GM19328 (cell line): ENCODE results near the gene EIF2S2.

Experiments used
- ATAC-seq: cut with Tn5 transposase; IDR thresholded peaks from one replicate; pipeline ENCODE4 v1.9.1; 2021; ENCODE audit warnings: mild to moderate bottlenecking, moderate library complexity; ENCODE audit not compliant: unreplicated experiment

EIF2S2 gene

DNA sequence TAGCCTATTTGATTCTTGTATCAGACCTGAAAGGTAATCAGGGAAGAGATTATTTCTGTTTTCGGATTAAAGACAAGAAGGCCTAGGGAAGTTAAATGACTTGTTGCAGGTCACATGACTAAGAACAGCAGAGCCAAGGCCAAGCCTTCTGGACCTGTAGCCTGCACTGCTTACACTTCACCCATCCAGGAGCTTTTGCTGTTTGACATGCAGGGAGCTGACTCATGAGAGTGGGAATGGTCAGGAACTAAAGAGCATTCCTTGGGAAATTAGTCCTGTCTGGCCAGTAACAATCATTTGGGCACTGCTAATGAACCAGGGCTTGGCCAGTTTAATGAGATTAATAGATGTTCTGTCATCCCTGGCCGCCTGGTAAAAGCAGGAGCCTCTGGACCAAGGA is 46.8 kb downstream of the EIF2S2 start:
- ATAC-seq: no peak

DNA sequence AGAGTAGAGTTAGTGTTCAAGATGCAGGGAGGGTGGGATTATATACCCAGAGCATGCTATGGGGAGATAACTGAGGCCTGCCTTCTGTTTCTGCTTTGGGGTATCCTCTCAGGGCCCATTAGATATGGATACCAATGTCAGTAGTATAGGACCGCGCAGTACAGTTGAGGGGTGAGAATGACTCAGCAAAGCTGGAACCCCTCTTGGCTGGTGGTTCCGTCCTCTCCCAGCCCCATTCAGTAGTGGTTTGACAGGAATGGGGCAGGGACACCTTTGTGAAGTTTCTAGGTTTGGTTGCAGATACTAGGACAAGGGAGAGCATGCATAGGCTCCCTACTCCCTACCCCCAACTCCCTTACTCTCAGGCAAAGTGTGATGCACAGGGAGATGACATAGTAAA is 47.8 kb downstream of the EIF2S2 start:
- ATAC-seq: no peak

GRCh38 chr20:34062570-34063482 is 49.2 kb downstream of the EIF2S2 start:
- no peak for ATAC-seq

DNA sequence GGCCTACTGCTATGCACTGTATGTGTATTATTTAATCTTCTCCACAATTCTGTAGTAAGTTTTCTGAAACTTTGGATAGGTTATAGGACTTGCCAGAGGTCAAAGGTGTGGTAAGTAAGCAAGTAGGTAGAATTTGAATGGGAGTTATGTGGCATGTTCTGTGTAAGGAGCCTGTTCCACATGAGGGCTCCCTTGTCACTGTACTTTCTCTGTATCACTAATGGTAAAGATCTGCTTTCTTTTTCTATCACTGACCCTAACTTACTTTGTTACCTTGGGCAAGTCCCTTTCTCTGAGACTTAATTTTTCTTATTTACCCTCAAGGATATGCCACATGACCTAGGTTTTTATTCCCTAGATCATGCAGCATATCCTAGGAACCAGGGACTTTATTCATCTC is 50.3 kb downstream of the EIF2S2 start:
- no peak for ATAC-seq

GRCh38 chr20:34060970-34061369 is 51.1 kb downstream of the EIF2S2 start:
- no peak for ATAC-seq

DNA sequence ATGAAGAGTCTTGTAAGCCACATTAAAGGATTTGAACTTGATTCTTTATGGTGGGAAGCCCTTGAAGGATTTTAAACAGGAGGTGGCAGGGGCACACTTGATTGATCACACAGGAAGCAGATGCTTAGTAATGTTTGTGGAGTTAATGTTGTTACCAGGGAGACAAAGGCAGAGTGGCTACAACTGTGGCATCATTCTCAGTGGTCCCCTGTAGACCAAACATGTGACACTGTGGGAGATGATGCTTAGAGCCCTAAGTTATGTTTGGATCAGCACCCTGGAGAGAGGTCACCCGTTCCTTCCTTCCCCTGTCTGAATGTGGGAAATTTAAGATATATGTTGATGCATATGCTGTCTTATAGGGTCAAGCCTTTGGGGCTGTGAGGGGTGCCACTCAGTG is 53.2 kb downstream of the EIF2S2 start:
- ATAC-seq: no peak

DNA sequence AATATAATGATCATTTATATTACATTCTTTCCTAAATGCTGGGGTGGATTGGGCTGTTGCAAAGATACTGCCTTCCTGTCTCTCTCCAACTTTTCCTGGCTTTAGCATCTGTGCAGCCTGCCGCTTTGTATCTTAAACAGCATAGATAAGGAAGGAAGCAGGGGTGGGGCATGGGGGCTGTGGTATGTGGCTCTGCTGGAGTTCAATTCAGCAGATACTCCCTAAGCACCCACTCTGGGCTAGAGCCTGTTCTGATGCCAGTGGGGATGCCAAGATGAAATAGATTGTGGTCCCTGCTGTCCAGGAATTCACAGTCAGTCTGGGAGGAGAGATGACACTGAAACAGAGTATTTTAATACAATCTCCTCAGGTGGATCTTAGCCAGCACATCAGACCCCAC is 56.8 kb downstream of the EIF2S2 start:
- ATAC-seq: no peak

DNA sequence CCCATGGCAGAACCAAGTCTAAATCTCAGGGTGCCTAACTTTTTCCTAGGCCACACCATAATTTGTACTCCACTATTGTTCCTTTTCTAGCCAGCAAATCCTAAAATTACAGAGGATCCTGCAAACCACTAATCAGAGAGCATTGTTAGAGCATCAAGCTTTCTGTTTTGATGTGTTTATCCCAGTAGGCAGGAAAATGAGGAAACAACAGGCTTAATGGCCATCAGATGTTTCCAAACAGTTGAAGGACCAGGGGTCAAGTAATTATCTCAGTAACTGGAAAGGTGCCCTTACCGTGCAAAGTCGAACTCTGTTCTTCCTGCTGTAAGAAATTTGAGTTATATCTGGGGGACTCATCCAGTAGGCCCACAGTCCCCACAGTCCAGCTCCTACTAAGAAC is 59.6 kb downstream of the EIF2S2 start:
- no peak for ATAC-seq

DNA sequence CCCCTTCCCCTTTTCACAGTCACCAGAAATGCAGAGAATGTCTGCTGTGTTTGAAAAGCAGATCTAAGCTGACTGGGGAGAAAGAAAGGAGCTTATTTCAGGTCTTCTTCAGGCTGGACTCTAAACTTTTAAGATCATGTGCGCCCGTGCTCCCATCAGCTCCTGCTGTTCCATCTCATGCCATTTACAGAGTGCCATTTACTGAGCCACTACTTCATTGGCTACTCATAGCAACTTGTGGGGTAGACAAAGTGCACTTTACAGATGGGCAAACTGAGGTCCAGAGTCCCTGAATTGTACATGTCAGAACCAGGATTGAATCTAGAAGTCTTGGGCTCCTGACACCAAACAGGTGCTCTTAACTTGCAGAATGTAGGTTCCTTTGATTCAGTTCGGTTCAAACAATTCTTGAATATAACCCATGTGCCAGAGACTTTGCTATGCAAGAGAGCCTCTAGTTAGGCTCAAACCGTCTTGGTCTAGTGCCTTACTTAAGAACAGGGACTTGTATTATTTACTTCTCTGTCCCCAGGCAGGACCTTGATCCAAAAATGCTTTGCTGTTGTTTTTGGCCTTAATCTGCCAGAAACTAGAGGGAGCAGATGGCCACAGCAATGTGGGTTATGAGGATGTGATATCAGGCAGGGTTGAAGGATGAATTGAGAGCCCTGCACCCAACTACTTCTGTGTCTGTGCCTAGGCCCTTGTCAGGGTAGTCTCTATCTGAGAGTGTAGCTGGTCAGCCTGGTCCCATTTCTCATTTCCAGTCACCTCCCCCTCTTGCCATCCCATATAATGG is 61.9 kb downstream of the EIF2S2 start:
- no peak for ATAC-seq

- no peak for ATAC-seq
Measured at GRCh38 chr20:34049389-34049788, 62.7 kb downstream of the EIF2S2 start.

GRCh38 chr20:34047917-34048316 is 64.1 kb downstream of the EIF2S2 start:
- no peak for ATAC-seq

- no peak for ATAC-seq
Measured at GRCh38 chr20:34047010-34047687, 64.9 kb downstream of the EIF2S2 start.

GRCh38 chr20:34045930-34046725 is 65.9 kb downstream of the EIF2S2 start:
- no peak for ATAC-seq

- no peak for ATAC-seq
Measured at GRCh38 chr20:34045294-34045693, 66.7 kb downstream of the EIF2S2 start.

- no peak for ATAC-seq
Measured at GRCh38 chr20:34043025-34043424, 69.0 kb downstream of the EIF2S2 start.

GRCh38 chr20:34042262-34042661 is 69.8 kb downstream of the EIF2S2 start:
- ATAC-seq: no peak

DNA sequence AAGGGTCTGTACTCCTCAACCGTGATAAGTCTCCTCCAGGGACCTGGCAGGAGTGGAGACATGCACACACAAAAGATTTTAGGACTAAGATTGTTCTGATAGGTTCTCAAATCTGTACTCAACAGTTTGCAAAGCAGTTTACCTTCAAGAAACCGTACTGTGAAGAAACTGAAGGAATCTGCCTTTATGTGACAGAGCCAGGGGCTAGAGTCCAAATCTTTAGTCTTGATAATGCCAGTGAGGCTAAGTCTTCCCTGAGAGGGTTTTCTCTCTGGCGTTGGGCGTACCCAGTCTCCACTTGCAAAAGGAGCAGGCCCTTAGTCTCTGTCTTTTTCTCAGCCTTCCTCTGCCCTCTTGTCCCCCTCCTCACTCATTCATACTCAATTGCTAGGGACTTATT is 70.8 kb downstream of the EIF2S2 start:
- no peak for ATAC-seq

DNA sequence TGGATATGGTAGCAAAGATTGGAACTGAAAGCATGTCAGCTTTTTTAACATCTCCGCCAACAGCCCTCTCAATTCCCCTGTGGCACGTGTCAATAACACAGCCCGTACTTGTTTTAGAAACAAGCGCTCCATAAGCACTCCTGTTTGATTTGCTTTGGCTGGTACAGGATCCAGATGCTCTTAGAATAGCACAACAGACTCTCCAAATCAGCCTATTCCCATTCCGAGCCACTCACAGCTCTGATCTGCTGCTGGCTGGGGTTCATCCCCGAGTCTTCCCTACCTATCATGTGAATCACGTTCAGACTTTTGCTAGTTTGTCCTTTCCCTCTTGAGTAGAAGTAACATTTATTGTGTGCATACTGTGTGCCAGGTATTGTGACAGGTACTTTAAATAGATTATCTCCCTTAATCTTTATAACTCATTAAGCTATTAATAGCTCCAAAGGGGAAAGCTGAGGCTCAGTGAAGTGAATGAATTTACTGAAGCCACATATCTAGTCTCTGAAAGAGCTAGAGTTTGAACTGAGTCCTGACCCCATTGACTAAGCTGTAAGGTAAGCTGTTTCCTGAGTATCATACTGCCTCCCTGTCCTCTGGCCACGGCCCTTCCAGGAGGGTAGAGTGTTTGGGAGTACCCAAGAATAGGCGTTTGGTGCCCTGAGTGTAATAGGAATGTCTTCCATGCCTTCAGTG is 71.6 kb downstream of the EIF2S2 start:
- ATAC-seq: no peak
